ENCODE results near the gene ASB5.
A peak's percentile ranks its signal among the peaks of the same experiment; 100 is the strongest.
"Not testable (repeated sequence)": the region's sequence is repeated elsewhere in the genome, so short reads cannot be mapped to it uniquely, and the experiment has no call there.

ASB5 gene

DNA sequence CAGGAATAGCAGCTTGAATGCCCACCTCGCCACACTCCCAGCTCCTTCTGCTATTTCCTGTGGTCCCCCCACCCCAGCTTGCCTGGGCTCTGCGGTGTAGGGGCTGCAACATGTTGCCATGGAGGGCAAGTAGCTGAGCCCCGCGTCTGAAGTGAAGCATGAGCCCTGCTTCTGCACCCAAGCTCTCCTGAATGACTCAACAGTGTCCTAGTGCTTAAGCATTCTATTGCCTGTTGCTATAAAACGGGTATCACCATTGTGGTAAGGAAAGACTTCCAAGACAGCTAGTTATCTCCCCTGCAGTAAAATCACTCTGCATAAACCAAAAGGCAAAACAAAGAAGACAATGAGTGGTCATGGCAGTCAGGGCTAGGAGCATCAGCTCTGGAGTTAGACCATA lies 42.3 kb downstream of the ASB5 start:
- ATAC-seq (ENCODE audit: low read depth) (no peak), DNase-seq (ENCODE audit: low spot score in 2 of 2) (no peak)
- Mint-ChIP-seq H3K4me3 (no peak overlapping the region), H3K27me3 (peaks cover 2% of the 10 kb centered on the region), H3K4me1 (no peaks in the 10 kb centered on the region), H3K27ac (no peak overlapping the region), H3K36me3 (no peaks in the 10 kb centered on the region), H3K9me3 (no peaks in the 10 kb centered on the region)

DNA sequence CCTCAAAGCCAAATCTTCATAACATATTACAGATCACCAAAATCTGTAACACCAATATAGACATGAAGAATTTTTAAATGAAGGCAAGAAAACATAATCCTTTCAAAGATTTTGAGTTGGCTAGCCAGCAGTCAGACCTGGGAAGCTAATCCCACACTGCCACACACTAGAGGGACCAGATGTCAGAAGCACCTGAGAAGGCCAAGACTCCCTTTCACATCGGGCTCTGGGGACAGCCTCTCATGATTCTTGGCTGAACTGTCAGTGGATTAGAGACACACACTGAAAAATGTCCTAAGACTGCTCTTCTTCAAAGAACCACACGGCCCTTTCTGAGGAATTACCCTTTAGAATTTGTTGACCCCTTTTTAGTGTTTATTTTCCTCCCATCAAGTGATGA lies 45.5 kb downstream of the ASB5 start:
- no peak overlapping the region for H3K4me3 Mint-ChIP-seq
- H3K9me3 Mint-ChIP-seq, result no peaks in the 10 kb centered on the region
- ATAC-seq (ENCODE audit: low read depth), result no peak
- H3K27me3 Mint-ChIP-seq, result no peaks in the 10 kb centered on the region
- DNase-seq (ENCODE audit: low spot score in 2 of 2), result no peak
- H3K36me3 Mint-ChIP-seq, result no peaks in the 10 kb centered on the region
- no peaks in the 10 kb centered on the region for H3K4me1 Mint-ChIP-seq
- no peak overlapping the region for H3K27ac Mint-ChIP-seq

DNA sequence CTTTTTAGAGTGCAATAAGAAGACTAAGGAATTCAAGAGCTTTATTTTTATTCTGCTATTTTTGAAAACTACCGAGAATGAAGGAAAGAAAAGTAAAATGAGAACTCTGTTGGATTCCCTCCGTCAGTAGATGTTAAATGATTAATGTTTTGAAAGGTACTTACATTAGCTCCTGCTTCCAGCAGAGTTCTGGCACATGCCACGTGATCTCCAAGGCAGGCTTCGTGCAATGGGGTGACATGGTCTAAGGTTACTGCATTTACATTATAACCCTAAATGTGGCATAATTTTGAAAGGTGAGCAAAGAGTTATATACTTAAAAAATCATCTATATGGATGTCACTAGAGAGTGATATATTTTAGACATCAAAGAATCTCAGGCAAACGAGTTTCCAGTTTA lies 46.9 kb downstream of the ASB5 start:
- no peak for ATAC-seq (ENCODE audit: low read depth)
- Mint-ChIP-seq H3K4me3 (no peak overlapping the region), H3K4me1 (no peaks in the 10 kb centered on the region), H3K27me3 (no peaks in the 10 kb centered on the region), H3K36me3 (no peaks in the 10 kb centered on the region), H3K9me3 (no peaks in the 10 kb centered on the region), H3K27ac (no peak overlapping the region)
- no peak for DNase-seq (ENCODE audit: low spot score in 2 of 2)

DNA sequence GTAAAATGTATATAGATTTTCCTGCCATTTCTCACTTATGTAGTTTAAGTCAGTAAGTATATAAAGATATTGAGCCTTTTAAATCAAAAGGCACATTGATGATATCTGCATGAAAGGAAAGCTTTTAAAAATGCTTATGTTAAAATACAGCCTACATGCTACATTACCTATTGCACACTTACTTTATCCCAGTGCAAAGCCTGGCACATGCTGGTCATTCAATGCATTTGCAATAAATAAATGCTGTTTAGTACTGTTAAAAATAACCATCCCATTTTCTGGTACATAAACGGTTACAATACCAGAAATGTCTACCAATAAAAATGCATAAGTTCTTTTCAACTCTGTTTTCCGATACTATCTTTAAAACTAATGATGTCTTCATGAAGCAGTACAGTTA lies 51.5 kb downstream of the ASB5 start:
- no peaks in the 10 kb centered on the region for H3K36me3 Mint-ChIP-seq
- ATAC-seq (ENCODE audit: low read depth) (no peak), DNase-seq (ENCODE audit: low spot score in 2 of 2) (no peak)
- no peak overlapping the region for H3K27ac Mint-ChIP-seq
- H3K4me3 Mint-ChIP-seq, result no peak overlapping the region
- no peaks in the 10 kb centered on the region for H3K27me3 Mint-ChIP-seq
- H3K4me1 Mint-ChIP-seq, result peaks cover under 1% of the 10 kb centered on the region
- H3K9me3 Mint-ChIP-seq, result peaks cover 2% of the 10 kb centered on the region

DNA sequence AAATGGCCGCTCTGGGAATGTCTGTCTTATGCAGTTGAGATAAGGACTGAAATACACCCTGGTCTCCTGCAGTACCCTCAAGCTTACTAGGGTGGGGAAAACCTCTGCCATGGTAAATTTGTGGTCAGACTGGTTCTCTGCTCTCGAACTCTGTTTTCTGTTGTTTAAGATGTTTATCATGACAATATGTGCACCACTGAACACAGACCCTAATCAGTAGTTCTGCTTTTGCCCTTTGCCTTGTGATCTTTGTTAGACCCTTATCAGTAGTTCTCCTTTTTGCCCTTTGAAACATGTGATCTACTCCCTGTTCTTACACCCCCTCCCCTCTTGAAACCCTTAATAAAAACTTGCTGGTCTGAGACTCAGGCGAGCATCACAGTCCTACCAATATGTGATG lies 56.7 kb downstream of the ASB5 start:
- not testable (repeated sequence) for DNase-seq (ENCODE audit: low spot score in 2 of 2); H3K4me1 Mint-ChIP-seq; H3K4me3 Mint-ChIP-seq; H3K27ac Mint-ChIP-seq; H3K36me3 Mint-ChIP-seq; H3K27me3 Mint-ChIP-seq; ATAC-seq (ENCODE audit: low read depth); H3K9me3 Mint-ChIP-seq

DNA sequence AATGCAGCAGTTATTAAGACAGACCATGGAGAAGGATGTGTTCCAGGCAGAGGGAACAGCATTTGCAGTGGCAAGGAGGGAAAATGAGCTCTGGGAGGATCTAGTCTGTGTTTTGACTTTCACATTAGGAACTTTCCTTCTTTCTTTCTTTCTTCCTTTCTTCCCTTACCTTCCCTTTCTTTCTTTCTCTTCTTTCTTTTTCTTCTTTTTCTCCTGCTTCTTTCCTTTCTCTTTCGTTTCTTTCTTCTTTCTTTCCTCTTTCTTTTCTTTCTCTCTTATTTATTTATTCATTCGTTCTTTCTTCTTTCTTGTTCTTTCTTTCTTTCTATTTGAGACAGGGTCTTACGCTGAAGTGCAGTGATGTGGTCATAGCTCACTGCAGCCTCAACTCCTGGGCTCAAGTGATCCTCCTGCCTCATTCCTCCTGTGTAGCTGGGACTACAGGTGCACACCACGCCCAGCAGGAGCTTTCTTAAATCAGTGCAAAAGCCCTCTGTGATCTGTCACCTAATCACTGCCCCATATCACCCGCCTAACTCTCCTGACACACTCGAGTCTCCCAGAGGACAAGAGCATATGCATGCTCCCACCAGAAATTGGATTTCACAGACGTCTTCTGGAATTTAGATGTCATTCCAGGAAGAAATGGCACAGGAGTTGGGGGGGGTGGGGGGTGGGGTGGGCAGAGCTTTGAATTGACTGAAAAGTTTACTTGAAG lies 58.3 kb downstream of the ASB5 start:
- H3K27me3 Mint-ChIP-seq, result peaks cover 17% of the 10 kb centered on the region
- no peak overlapping the region for H3K27ac Mint-ChIP-seq
- no peaks in the 10 kb centered on the region for H3K36me3 Mint-ChIP-seq
- peaks cover 4% of the 10 kb centered on the region for H3K9me3 Mint-ChIP-seq
- ATAC-seq (ENCODE audit: low read depth) (no peak), DNase-seq (ENCODE audit: low spot score in 2 of 2) (no peak)
- no peak overlapping the region for H3K4me3 Mint-ChIP-seq
- H3K4me1 Mint-ChIP-seq, result peaks cover 2% of the 10 kb centered on the region

DNA sequence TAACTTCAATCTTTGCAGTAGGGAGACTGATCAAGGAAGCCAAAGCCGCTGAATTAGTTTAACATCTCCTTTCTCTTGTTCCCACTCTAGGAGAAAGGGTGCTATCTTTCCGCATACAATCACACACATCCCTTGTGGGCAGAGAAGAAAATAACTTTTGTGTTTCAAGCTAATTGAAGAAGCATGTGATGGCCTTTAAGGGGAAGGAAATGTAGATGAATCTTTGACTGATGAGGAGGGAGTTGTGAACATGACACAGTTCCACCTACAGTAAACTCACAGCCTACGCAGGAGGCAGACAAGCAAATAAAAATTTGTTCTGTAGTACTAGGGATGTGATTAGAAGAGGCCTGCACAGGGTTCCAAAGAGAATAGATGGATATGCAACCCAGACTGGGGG lies 58.9 kb downstream of the ASB5 start:
- Mint-ChIP-seq H3K9me3 (peaks cover 4% of the 10 kb centered on the region), H3K27ac (no peak overlapping the region), H3K36me3 (no peaks in the 10 kb centered on the region), H3K27me3 (peaks cover 22% of the 10 kb centered on the region), H3K4me3 (no peak overlapping the region), H3K4me1 (peaks cover 2% of the 10 kb centered on the region)
- ATAC-seq (ENCODE audit: low read depth) (no peak), DNase-seq (ENCODE audit: low spot score in 2 of 2) (no peak)

DNA sequence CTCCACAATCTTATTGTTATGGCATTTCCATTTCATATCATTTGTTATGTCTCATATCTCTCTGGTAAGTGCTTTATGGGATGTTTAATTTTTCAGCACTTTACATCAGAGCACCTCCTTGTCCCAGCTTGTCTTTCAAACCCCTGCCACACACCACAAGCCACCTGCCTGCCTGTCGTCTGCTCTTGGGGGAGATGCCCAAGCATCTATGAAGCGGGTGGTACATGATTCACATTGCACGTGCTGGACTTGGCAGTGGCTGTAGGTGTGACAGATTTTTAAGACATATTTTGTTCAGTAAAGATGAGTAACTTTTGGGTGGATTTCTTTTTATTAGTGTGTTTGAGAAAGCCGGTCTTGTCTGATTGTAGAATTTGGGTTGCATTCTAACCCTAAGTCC lies 59.5 kb downstream of the ASB5 start:
- Mint-ChIP-seq H3K4me3 (no peak overlapping the region), H3K9me3 (peaks cover 4% of the 10 kb centered on the region), H3K4me1 (peaks cover 2% of the 10 kb centered on the region), H3K36me3 (no peaks in the 10 kb centered on the region), H3K27ac (no peak overlapping the region), H3K27me3 (peaks cover 22% of the 10 kb centered on the region)
- DNase-seq (ENCODE audit: low spot score in 2 of 2) (no peak), ATAC-seq (ENCODE audit: low read depth) (no peak)

DNA sequence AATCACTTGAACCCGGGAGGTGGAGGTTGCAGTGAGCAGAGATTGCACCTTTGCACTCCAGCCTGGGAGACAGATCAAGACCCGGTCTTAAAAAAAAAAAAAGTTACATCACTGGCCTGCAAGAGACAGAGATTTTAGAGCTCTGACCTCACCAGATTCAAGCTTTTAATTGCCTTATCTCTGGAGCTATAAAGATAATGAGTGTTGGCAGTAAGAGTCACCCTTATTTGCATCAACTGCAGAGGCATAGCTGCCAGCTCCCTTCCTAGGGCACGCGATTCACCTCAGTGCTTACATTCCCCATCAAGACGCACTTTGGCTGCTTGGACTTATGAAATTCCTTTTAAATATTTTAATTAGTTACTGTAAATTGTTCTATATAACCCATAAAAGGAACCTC lies 61.2 kb downstream of the ASB5 start:
- Mint-ChIP-seq H3K9me3 (peaks cover 4% of the 10 kb centered on the region), H3K4me3 (no peak overlapping the region)
- no peak for ATAC-seq (ENCODE audit: low read depth)

DNA sequence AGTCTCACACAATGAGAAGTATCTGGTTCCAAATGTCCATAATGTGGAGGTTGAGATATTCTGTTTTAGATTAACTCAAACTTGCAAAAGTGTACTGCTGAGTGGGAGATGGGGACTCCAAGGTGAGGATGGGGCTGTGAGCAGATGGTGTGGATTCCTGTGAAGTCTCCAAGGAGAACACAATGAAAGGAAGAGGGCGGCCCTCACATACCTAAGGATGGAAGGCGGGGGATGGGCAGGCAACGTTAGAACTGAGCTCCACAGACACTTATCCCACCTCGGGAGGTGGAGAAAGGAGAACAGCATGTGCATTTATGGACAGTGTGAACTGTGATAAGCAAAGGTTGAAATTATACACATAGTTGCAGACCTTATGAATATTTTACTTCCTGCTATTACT lies 63.7 kb downstream of the ASB5 start:
- Mint-ChIP-seq H3K27me3 (peaks cover 23% of the 10 kb centered on the region), H3K36me3 (no peaks in the 10 kb centered on the region), H3K27ac (no peak overlapping the region), H3K4me1 (no peaks in the 10 kb centered on the region), H3K9me3 (no peaks in the 10 kb centered on the region), H3K4me3 (no peak overlapping the region)
- DNase-seq (ENCODE audit: low spot score in 2 of 2) (no peak), ATAC-seq (ENCODE audit: low read depth) (no peak)

More for the DNA sequence above, 61.2 kb downstream of the ASB5 start:
- Mint-ChIP-seq H3K4me1 (peaks cover 2% of the 10 kb centered on the region), H3K27me3 (peaks cover 24% of the 10 kb centered on the region), H3K27ac (no peak overlapping the region), H3K36me3 (no peaks in the 10 kb centered on the region)
- no peak for DNase-seq (ENCODE audit: low spot score in 2 of 2)

DNA sequence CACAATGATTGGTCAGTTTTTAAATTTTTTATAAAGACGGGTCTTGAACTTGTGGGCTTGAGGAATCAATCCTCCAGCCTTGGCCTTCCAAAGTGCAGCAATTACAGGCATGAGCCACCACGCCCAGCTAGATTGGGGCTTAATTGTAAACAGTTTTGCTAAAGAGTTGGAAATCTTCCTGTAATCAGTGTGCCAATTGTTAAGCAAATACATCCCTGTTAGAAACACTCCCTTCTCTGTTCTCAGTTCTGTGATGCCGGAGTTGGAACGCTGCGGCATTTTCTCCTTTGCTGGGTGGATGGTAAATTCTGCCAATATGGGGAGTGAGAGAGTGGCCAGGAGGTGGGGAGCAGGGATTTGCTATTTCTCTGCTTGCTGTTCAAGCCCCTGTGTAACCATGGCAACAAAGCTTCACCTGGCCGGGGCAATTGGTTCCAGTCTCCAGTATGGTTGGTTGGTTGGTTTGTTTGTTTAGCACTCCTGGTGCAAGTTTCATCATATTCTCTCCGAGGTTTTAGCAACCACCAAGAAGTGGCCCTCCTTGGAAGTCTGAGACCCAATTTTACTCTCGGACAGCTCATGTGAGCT lies 70.6 kb downstream of the ASB5 start:
- Mint-ChIP-seq H3K4me1 (peaks cover 5% of the 10 kb centered on the region), H3K9me3 (no peaks in the 10 kb centered on the region), H3K36me3 (no peaks in the 10 kb centered on the region), H3K4me3 (no peak overlapping the region), H3K27me3 (peaks cover 7% of the 10 kb centered on the region), H3K27ac (no peak overlapping the region)
- no peak for ATAC-seq (ENCODE audit: low read depth)
- DNase-seq (ENCODE audit: low spot score in 2 of 2), result no peak

DNA sequence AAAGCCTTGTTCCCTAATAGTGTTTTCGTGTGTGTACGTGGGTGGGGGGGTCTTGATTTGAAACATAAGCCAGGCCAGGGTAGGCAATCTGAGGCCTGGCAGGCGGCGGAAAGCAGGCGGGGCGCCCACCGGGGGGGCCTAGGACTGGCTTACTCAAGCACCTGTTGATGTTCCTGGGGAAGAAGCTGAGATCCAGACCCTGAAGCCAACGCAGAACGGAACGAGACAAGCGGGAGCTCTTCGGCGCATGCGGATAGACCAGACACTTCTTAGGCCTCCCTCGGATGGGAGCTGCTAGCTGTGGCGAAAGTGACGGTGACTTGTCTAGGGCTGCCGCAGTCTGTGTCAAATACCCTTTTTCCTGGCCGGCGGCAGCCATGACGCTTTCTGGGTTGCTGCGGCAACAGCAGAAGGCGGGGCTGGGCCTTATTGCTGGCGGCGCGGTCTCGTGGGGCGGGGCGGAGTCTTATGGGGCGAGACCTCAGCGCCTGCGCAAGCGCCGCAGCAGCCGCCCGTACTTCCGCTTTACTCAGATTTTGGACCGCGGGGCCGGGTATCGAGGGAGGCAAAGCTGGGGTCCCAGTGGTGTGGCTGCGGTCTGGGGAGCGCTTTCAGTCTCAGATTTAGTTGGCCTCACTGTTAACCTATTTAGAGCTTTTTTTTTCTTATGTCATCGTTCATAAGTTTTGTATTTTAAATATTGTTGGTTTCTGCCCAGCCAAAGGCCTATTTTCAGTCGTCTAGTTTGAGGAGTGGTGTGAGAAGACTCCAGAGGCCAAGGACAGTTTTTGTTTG lies 73.6 kb downstream of the ASB5 start, which contains the start of gene SPATA4:
Gene SPATA4 (minus strand): TSS at position 402 of the 795 bp plus-strand sequence. CDS start 23 bp downstream, at position 379.
- peak within 1 kb of the TSS; percentile 88 for H3K4me3 Mint-ChIP-seq
- DNase-seq (ENCODE audit: low spot score in 2 of 2) (peak; percentile 90 to 94), ATAC-seq (ENCODE audit: low read depth) (peak; percentile 95)
- no peaks in the 10 kb centered on the region for H3K36me3 Mint-ChIP-seq
- H3K27me3 Mint-ChIP-seq, result peaks cover 3% of the 10 kb centered on the region
- peak within 1 kb of the TSS; percentile 73 for H3K27ac Mint-ChIP-seq
- peaks cover 5% of the 10 kb centered on the region for H3K4me1 Mint-ChIP-seq
- no peaks in the 10 kb centered on the region for H3K9me3 Mint-ChIP-seq

DNA sequence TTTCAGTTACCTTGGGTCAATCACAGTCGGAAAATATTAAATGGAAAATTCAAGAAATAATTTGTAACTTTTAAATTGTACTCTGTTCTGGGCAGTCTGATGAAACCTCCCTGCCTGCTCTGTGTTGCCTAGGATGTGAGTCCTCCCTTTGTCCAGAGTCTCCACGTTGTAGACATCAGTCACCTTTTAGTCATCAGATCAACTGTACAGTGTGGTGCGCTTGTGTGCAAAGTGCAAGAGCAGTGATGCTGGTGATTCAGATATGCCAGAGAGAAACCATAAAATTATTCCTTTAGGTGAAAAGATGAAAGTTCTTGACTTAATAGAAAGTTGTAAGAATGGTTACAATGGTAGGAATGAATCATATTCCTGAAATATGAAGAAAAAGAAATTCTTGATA lies 75.1 kb downstream of the ASB5 start:
- no peaks in the 10 kb centered on the region for H3K36me3 Mint-ChIP-seq
- no peak for DNase-seq (ENCODE audit: low spot score in 2 of 2)
- H3K27ac Mint-ChIP-seq, result no peak overlapping the region
- no peaks in the 10 kb centered on the region for H3K9me3 Mint-ChIP-seq
- H3K4me3 Mint-ChIP-seq, result no peak overlapping the region
- H3K4me1 Mint-ChIP-seq, result peaks cover 5% of the 10 kb centered on the region
- peaks cover 3% of the 10 kb centered on the region for H3K27me3 Mint-ChIP-seq
- no peak for ATAC-seq (ENCODE audit: low read depth)

DNA sequence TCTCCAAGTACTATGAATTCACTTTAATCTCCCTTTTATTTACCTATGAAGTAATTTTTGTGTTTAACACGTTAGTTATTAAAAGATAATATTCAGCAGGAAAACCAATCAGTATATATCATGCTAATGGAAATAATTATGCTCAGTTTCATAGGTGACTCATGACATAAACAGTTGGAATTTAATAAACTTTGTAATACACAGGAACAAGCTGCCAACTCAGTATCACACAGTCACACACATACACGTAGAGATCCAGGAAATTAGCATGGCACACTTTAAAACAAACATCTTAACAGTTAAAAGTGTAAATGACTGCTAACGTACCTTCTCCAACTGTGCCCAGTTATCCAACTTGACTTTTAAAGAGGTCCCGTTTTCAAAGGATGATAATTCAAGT lies 75.9 kb downstream of the ASB5 start:
- peaks cover 3% of the 10 kb centered on the region for H3K27me3 Mint-ChIP-seq

More for the DNA sequence above, 75.9 kb downstream of the ASB5 start:
- no peak for DNase-seq (ENCODE audit: low spot score in 2 of 2)
- Mint-ChIP-seq H3K27ac (no peak overlapping the region), H3K9me3 (no peaks in the 10 kb centered on the region), H3K36me3 (no peaks in the 10 kb centered on the region), H3K4me1 (peaks cover 5% of the 10 kb centered on the region), H3K4me3 (no peak overlapping the region)
- no peak for ATAC-seq (ENCODE audit: low read depth)
